HG03457 (cell line): ENCODE results near the gene IFT122.
"Not testable (repeated sequence)": the region's sequence is repeated elsewhere in the genome, so short reads cannot be mapped to it uniquely, and the experiment has no call there.

ENCODE experiments used
- ATAC-seq: cut with Tn5 transposase; IDR thresholded peaks from one replicate; pipeline ENCODE4 v1.9.1; 2021; ENCODE audit warnings: moderate number of reproducible peaks; ENCODE audit not compliant: unreplicated experiment

The IFT122 gene

GRCh38 chr3:129469026-129469425 is 29.0 kb downstream of the IFT122 start:
- ATAC-seq: no peak

GRCh38 chr3:129470861-129471260 is 30.8 kb downstream of the IFT122 start:
- no peak for ATAC-seq

GRCh38 chr3:129473067-129473768 is 33.2 kb downstream of the IFT122 start:
- no peak for ATAC-seq

GRCh38 chr3:129473769-129474152 is 33.7 kb downstream of the IFT122 start:
- ATAC-seq: no peak

- no peak for ATAC-seq
These were observed 35.2 kb downstream of the IFT122 start for GRCh38 chr3:129474984-129475804.

GRCh38 chr3:129475863-129476262 is 35.8 kb downstream of the IFT122 start:
- ATAC-seq: no peak

- ATAC-seq: no peak
These were observed 36.6 kb downstream of the IFT122 start for GRCh38 chr3:129476586-129476985.

- not testable (repeated sequence) for ATAC-seq
These were observed 41.3 kb downstream of the IFT122 start for GRCh38 chr3:129481225-129481765.

- ATAC-seq: no peak
These were observed 41.8 kb downstream of the IFT122 start for GRCh38 chr3:129481766-129482332.

- ATAC-seq: no peak
These were observed 42.7 kb downstream of the IFT122 start for GRCh38 chr3:129482721-129483120.

- ATAC-seq: no peak
These were observed 43.8 kb downstream of the IFT122 start for GRCh38 chr3:129483870-129484269.

- not testable (repeated sequence) for ATAC-seq
These were observed 45.1 kb downstream of the IFT122 start for GRCh38 chr3:129485146-129485545.

GRCh38 chr3:129485721-129486663 is 46.0 kb downstream of the IFT122 start:
- no peak for ATAC-seq

GRCh38 chr3:129486664-129487035 is 46.6 kb downstream of the IFT122 start:
- no peak for ATAC-seq

- ATAC-seq: no peak
These were observed 47.3 kb downstream of the IFT122 start for GRCh38 chr3:129487183-129487867.

- not testable (repeated sequence) for ATAC-seq
These were observed 47.9 kb downstream of the IFT122 start for GRCh38 chr3:129487868-129488335.

- not testable (repeated sequence) for ATAC-seq
These were observed 49.2 kb downstream of the IFT122 start for GRCh38 chr3:129489258-129489657.

GRCh38 chr3:129490273-129490675 is 50.2 kb downstream of the IFT122 start:
- no peak for ATAC-seq

GRCh38 chr3:129491077-129491476 is 51.1 kb downstream of the IFT122 start:
- not testable (repeated sequence) for ATAC-seq

GRCh38 chr3:129491794-129492193 is 51.8 kb downstream of the IFT122 start:
- ATAC-seq: no peak
